Stimulated activated CD4-positive, alpha-beta T cell treated with anti-CD3 and anti-CD28 coated beads, TNF-alpha, amount 100 ng/mL, for 4 hours (primary cell): ENCODE data around the gene RPL4.
"Not testable (repeated sequence)": the region's sequence is repeated elsewhere in the genome, so short reads cannot be mapped to it uniquely, and the experiment has no call there.

Source experiments
- DNase-seq, 3 experiments: peaks; one replicate each; pipeline ENCODE4 v3.0.0-alpha.2; 2020; ENCODE audit warnings: low read depth in 3 of 3

Gene RPL4

GRCh38 chr15:66504563-66505429, at the start of gene RPL4, which contains the start of gene ZWILCH:
Gene RPL4 (minus strand): TSS chr15:66504855. CDS start chr15:66504790, 65 bp downstream.
Gene ZWILCH (plus strand): TSS chr15:66505326. CDS start chr15:66505339, 13 bp downstream.
- peak; percentile 63 to 67 (median 65) for DNase-seq

GRCh38 chr15:66545255-66545654, 40.6 kb upstream of the RPL4 start:
- no peak for DNase-seq

GRCh38 chr15:66542896-66543295, 38.2 kb upstream of the RPL4 start:
- DNase-seq: no peak

- DNase-seq: no peak
These were observed 30.4 kb upstream of the RPL4 start for GRCh38 chr15:66535056-66535455.

GRCh38 chr15:66524838-66525237, 20.2 kb upstream of the RPL4 start:
- no peak for DNase-seq

- no peak for DNase-seq
These were observed 19.3 kb upstream of the RPL4 start for GRCh38 chr15:66523926-66524325.

- DNase-seq: no peak
These were observed 11.3 kb upstream of the RPL4 start for GRCh38 chr15:66515901-66516322.

- DNase-seq: no peak
These were observed 9.9 kb upstream of the RPL4 start for GRCh38 chr15:66514586-66514985.

- no peak for DNase-seq
These were observed 3.7 kb upstream of the RPL4 start for GRCh38 chr15:66508293-66508883.

- DNase-seq: no peak
These were observed 1.2 kb upstream of the RPL4 start for GRCh38 chr15:66505818-66506217.

GRCh38 chr15:66505430-66505811, 766 bp upstream of the RPL4 start:
- DNase-seq: no peak

- no peak for DNase-seq
These were observed 684 bp downstream of the RPL4 start for GRCh38 chr15:66503780-66504562.

- not testable (repeated sequence) for DNase-seq
These were observed 1.5 kb downstream of the RPL4 start for GRCh38 chr15:66503041-66503648.

- no peak for DNase-seq
These were observed 2.2 kb downstream of the RPL4 start for GRCh38 chr15:66502491-66502890.

- not testable (repeated sequence) for DNase-seq
These were observed 4.3 kb downstream of the RPL4 start for GRCh38 chr15:66500346-66500745.

GRCh38 chr15:66498501-66499386, 5.9 kb downstream of the RPL4 start:
- DNase-seq: no peak

- DNase-seq: peak; percentile 95 to 98 (median 95)
These were observed 6.9 kb downstream of the RPL4 start, which contains the start of gene SNAPC5 for GRCh38 chr15:66497502-66498455. Gene SNAPC5 (minus strand): TSS chr15:66497762. CDS start chr15:66497731, 31 bp downstream.

- DNase-seq: no peak
These were observed 7.6 kb downstream of the RPL4 start for GRCh38 chr15:66496951-66497501.

GRCh38 chr15:66494262-66494661, 10.4 kb downstream of the RPL4 start:
- DNase-seq: no peak
